ENCODE results near the gene ITFG1. TPM values are rescaled to one million over a fixed set of nuclear protein-coding genes. Genes with fewer than 3 reads are reported as not detected.

ITFG1 gene
- total and polyA plus RNA-seq, 9 of the 15 experiments (the other 6 are each of a cell fraction or from before 2014, with no cell fraction given), result 17.1 to 83.5 (median 35.8) TPM

GRCh38 chr16:47492428-47493377, 31.8 kb upstream of the ITFG1 start (continued):
- TF ChIP-seq E2F6 (IDR thresholded peaks at IDR 0.05; ENCODE audit: borderline replicate concordance in 1 of 2, extremely low read depth in 1 of 2, insufficient read depth in 1 of 2, insufficient read length in 1 of 2, low read depth in 1 of 2, low read length in 1 of 2, poor library complexity in 1 of 2, severe bottlenecking in 1 of 2) (no peak), ZNF12 (CRISPR knock-in tag; IDR thresholded peaks at IDR 0.05) (no peak), CXXC5 (CRISPR knock-in tag; IDR thresholded peaks at IDR 0.05) (peak; percentile 61), L3MBTL2 (IDR thresholded peaks at IDR 0.05) (peak; percentile 37; the same call in 1 of the 2 replicates), ZFP1 (CRISPR knock-in tag; IDR thresholded peaks at IDR 0.05) (no peak), TAF9B (IDR thresholded peaks at IDR 0.05; ENCODE audit: partially characterized antibody) (peak; percentile 63), RBM34 (IDR thresholded peaks at IDR 0.05; ENCODE audit: borderline replicate concordance, insufficient read depth, low read length) (no peak), SPI1 (IDR thresholded peaks at IDR 0.05; ENCODE audit: borderline replicate concordance, low read depth, low read length) (peak; percentile 86), RAD21 (CRISPR knock-in tag; conservative IDR thresholded peaks at IDR 0.05 in 1 of 2, IDR thresholded peaks at IDR 0.05 in 1 of 2) (peak in 1 of 2 experiments; percentile 35; a peak in 1 of 4 replicates), NFE2L1 (tag; IDR thresholded peaks at IDR 0.05; ENCODE audit: borderline replicate concordance, low read depth) (no peak), SRF (CRISPR knock-in tag; IDR thresholded peaks at IDR 0.05) (peak in 1 of 2 experiments; percentile 94; a peak in 1 of 4 replicates), NFE2 (IDR thresholded peaks at IDR 0.05; ENCODE audit: low read depth) (peak; percentile 77)
